ENCODE results near the gene RPTOR. TPM values are rescaled to one million over a fixed set of nuclear protein-coding genes. Genes with fewer than 3 reads are reported as not detected.

The RPTOR gene
- total and polyA plus RNA-seq, 3 experiments from 2014 or later = 7.9 to 69.4 (median 63.9) TPM

DNA sequence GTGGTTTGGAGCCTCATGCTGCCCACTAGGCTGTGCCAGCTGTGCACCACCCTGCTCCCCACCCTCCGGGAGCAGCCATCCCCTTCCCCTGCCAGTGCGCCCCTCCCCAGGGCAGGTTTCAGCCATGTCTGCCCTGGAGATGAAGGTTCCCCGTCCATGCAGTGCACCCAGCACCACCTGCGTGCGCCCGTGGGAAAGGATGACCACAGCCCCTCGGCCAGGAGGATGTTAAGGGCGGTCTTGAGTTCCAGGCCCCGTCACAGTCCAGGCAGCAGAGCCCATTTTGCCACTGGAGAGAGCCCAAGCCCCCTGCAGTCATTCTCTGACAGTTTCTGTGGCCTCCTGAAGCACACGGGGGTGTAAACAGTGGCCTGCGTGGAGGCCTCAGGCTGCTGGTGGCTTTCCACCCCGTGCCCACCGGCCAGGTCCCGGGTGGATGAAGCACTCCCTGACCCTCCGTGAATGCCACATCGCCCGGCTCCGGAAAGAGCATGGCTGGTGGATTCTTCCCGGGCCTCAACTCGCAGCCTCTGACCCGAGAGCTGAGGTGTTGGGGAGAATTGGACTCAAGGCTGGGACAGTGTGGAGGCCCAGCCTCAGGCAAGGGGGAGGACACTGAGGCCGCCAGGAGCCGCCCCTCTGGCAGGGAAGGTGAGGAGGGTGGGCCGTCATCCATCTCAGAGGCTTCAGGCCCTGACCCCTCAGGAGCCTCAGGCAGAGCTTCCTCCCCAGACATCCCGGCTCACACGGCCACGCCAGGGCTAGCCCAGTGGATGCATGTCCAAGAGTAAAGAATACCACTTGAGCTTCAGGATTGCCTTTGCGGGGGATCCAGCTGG lies 377.3 kb downstream of the RPTOR start:
- no peaks in the 10 kb centered on the region for H3K9me3 ChIP-seq (ENCODE audit: low read length)
- H3K4me1 ChIP-seq (ENCODE audit: insufficient read depth, low read length) = no peaks in the 10 kb centered on the region
- H3K27me3 ChIP-seq (ENCODE audit: insufficient read depth, low read length, poor library complexity, severe bottlenecking) = no peaks in the 10 kb centered on the region
- H3K4me1 Mint-ChIP-seq = no peaks in the 10 kb centered on the region
- H3K27ac Mint-ChIP-seq = no peak overlapping the region
- CTCF ChIA-PET = interaction anchor here (1.4 kb wide), 1 partner anchor 8 kb away, joined by 3 read pairs; no protein-coding TSS in a partner anchor
- H3K4me3 Mint-ChIP-seq = no peak overlapping the region
- peaks cover 33% of the 10 kb centered on the region for H3K36me3 ChIP-seq (ENCODE audit: insufficient read depth, low read length)
- no peak for DNase-seq
- H3K9me3 Mint-ChIP-seq = no peaks in the 10 kb centered on the region
- no peaks in the 10 kb centered on the region for H3K27me3 Mint-ChIP-seq
- POLR2A ChIA-PET = no interaction called here
- H3K4me3 ChIP-seq (ENCODE audit: low read length) = no peak overlapping the region
- H3K36me3 Mint-ChIP-seq = peaks cover 0 to 71% (median 14%) of the 10 kb centered on the region in 3 donors
- H3K27ac ChIP-seq (ENCODE audit: low read depth, low read length) = no peak overlapping the region

DNA sequence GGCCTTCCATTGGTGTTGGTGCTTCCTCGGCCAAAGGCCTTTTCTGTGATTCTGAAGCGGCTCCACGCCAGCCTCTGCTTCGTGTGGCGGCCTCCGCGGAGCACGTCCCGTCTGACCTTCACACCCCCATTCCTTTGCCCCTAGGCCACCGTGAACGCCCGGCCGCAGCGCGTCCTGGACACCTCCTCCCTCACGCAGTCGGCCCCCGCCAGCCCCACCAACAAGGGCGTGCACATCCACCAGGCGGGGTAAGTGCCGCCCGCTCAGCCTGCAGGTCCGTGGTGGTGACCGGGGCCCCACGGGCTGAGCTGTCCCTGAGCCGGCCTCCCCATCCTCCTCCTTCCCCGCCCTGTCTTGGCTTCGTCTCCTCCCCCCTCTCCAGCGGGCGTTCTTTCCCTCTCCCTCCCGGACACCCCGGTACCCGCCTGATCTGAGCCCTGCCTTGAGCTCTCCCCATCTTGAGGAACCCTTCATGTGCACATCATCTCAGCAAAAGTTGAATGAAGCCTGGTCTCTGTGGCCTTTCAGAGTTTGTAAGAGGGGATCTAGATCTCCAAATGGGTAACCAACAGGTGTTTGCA lies 378.0 kb downstream of the RPTOR start:
- Histone ChIP-seq H3K9me3 (ENCODE audit: low read length) (no peaks in the 10 kb centered on the region), H3K4me3 (ENCODE audit: low read length) (no peak overlapping the region), H3K36me3 (ENCODE audit: insufficient read depth, low read length) (peaks cover 28% of the 10 kb centered on the region), H3K27ac (ENCODE audit: low read depth, low read length) (no peak overlapping the region), H3K4me1 (ENCODE audit: insufficient read depth, low read length) (no peaks in the 10 kb centered on the region), H3K27me3 (ENCODE audit: insufficient read depth, low read length, poor library complexity, severe bottlenecking) (no peaks in the 10 kb centered on the region)
- H3K36me3 Mint-ChIP-seq = peaks cover 0 to 73% (median 11%) of the 10 kb centered on the region in 3 donors
- ChIA-PET POLR2A (no interaction called here), CTCF (no interaction called here)
- no peak for DNase-seq
- no peaks in the 10 kb centered on the region for H3K27me3 Mint-ChIP-seq
- no peaks in the 10 kb centered on the region for H3K4me1 Mint-ChIP-seq
- no peaks in the 10 kb centered on the region for H3K9me3 Mint-ChIP-seq
- H3K27ac Mint-ChIP-seq = no peak overlapping the region
- no peak overlapping the region for H3K4me3 Mint-ChIP-seq

DNA sequence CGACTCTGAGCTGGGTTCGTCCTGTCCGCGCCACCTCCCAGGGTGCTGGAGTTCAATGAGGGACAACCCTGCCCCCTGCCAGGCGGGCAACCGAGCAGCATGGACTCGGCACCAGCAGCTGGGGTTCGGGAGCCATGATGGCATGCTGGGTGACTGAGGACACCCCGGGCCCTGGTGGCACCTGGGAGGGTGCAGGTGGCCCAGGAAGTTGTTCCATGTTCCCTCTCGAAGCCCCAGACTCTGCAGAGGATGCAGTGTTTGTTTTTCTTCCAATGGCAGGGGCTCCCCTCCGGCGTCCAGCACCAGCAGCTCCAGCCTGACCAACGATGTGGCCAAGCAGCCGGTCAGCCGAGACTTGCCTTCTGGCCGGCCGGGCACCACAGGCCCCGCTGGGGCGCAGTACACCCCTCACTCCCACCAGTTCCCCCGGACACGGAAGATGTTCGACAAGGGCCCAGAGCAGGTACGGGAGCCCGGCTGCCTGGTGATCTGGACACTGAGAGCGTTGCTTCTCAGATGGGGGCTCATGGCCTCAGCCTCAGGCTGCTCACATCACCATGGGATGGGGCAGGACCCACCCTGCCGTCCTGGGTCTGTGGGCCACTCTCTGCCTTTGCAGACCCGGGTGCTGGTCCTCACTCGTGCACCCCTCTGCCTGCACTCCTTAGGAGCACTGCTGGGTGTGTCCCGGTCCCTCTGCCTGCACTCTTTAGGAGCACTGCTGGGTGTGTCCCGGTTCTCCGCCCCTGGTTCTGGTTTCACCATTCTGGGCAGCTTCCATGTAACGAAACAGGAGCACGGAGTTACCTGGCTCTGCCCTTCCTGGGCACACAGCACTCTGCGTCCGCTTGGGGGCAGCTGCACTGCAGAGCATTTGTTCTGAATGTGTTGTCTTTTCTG lies 378.8 kb downstream of the RPTOR start:
- Histone ChIP-seq H3K27ac (ENCODE audit: low read depth, low read length) (no peak overlapping the region), H3K9me3 (ENCODE audit: low read length) (no peaks in the 10 kb centered on the region), H3K4me3 (ENCODE audit: low read length) (no peak overlapping the region), H3K36me3 (ENCODE audit: insufficient read depth, low read length) (peaks cover 24% of the 10 kb centered on the region), H3K27me3 (ENCODE audit: insufficient read depth, low read length, poor library complexity, severe bottlenecking) (no peaks in the 10 kb centered on the region), H3K4me1 (ENCODE audit: insufficient read depth, low read length) (no peaks in the 10 kb centered on the region)
- H3K4me1 Mint-ChIP-seq = no peaks in the 10 kb centered on the region
- H3K36me3 Mint-ChIP-seq = peaks cover 0 to 77% (median 11%) of the 10 kb centered on the region in 3 donors
- ChIA-PET POLR2A (no interaction called here), CTCF (no interaction called here)
- H3K27ac Mint-ChIP-seq = no peak overlapping the region
- no peaks in the 10 kb centered on the region for H3K27me3 Mint-ChIP-seq
- no peak overlapping the region for H3K4me3 Mint-ChIP-seq
- H3K9me3 Mint-ChIP-seq = no peaks in the 10 kb centered on the region
- DNase-seq = no peak

DNA sequence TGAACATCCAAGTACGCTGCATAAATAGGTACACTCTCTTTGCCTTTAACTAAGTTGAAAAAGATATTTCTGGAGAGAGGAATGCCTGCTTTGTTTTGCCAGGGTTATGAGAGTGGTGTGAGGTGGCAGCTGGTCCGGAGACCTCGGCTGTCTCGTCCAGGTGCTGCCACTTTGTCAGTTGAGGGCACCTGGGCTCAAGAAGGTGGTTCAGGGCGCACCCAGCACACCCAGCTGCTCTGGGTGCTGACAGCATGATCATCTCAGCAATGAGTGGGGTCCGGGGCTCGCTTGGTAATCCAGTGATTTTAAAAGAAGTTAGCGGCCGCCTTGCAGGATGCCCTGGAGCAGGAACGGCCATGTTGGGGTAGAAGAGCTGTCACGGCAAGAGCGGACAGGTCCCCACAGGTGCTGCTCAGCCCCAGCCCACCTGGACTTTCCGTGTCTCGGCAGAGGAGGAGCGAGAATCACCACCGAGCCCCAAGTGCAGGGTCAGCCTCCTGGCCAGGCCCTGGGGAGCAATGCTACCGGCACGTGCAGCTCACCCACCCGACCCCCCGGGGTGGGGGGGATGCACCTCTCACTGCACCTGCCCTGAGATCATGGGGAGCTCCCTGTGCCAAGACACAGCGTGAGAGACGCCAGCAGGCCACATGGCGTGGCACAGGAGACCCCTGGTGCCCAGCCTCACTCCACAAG lies 379.6 kb downstream of the RPTOR start:
- Mint-ChIP-seq H3K27ac (no peak overlapping the region), H3K4me3 (no peak overlapping the region), H3K4me1 (no peaks in the 10 kb centered on the region), H3K9me3 (no peaks in the 10 kb centered on the region), H3K27me3 (no peaks in the 10 kb centered on the region), H3K36me3 (peaks cover 4 to 76% (median 11%) of the 10 kb centered on the region in 3 donors)
- Histone ChIP-seq H3K9me3 (ENCODE audit: low read length) (no peaks in the 10 kb centered on the region), H3K27ac (ENCODE audit: low read depth, low read length) (no peak overlapping the region), H3K27me3 (ENCODE audit: insufficient read depth, low read length, poor library complexity, severe bottlenecking) (no peaks in the 10 kb centered on the region), H3K36me3 (ENCODE audit: insufficient read depth, low read length) (peaks cover 24% of the 10 kb centered on the region), H3K4me1 (ENCODE audit: insufficient read depth, low read length) (no peaks in the 10 kb centered on the region), H3K4me3 (ENCODE audit: low read length) (no peak overlapping the region)
- ChIA-PET POLR2A (no interaction called here), CTCF (no interaction called here)
- DNase-seq = no peak

DNA sequence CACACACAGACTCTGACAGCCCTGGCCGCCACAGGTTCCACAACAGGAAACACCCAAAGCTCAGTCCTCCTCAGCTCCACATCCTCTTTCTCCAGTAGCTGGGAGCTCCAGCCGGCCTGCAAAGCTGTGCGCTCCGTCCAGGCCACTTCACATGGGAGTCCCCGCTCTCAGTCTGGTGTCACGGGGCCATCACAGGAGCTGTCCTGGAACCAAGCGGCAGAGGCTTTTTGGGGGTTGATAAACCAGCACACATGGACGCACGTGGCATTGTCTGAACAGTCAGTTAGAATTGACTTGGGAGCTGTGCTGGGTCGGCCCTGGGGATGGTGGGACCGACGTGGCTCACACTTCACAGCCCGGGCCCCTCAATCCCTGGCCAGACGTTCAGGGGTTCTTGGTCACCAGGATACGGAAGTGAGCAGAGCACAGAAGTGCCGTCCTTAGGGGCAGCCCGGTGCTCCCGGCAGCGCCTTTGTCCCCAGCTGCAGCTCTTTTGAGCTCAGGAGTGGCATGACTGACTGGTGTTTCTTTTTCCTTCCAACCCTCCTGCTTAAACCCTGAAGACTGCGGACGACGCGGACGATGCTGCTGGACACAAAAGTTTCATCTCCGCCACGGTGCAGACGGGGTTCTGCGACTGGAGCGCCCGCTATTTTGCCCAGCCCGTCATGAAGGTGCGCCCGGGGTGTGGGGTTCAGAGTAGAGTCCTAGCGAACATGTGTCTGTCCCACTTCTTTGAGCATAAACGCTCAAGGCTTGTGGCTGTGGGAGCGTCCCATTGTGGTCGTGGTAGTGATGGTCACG lies 380.4 kb downstream of the RPTOR start:
- H3K27me3 ChIP-seq (ENCODE audit: insufficient read depth, low read length, poor library complexity, severe bottlenecking) = no peaks in the 10 kb centered on the region
- H3K36me3 ChIP-seq (ENCODE audit: insufficient read depth, low read length) = peaks cover 24% of the 10 kb centered on the region
- H3K4me1 ChIP-seq (ENCODE audit: insufficient read depth, low read length) = no peaks in the 10 kb centered on the region
- H3K27me3 Mint-ChIP-seq = no peaks in the 10 kb centered on the region
- H3K4me3 Mint-ChIP-seq = no peak overlapping the region
- H3K4me1 Mint-ChIP-seq = no peaks in the 10 kb centered on the region
- CTCF ChIA-PET = no interaction called here
- H3K4me3 ChIP-seq (ENCODE audit: low read length) = no peak overlapping the region
- DNase-seq = no peak
- H3K27ac Mint-ChIP-seq = no peak overlapping the region
- no peaks in the 10 kb centered on the region for H3K9me3 ChIP-seq (ENCODE audit: low read length)
- POLR2A ChIA-PET = no interaction called here
- no peak overlapping the region for H3K27ac ChIP-seq (ENCODE audit: low read depth, low read length)
- H3K36me3 Mint-ChIP-seq = peaks cover 4 to 78% (median 10%) of the 10 kb centered on the region in 3 donors
- no peaks in the 10 kb centered on the region for H3K9me3 Mint-ChIP-seq

DNA sequence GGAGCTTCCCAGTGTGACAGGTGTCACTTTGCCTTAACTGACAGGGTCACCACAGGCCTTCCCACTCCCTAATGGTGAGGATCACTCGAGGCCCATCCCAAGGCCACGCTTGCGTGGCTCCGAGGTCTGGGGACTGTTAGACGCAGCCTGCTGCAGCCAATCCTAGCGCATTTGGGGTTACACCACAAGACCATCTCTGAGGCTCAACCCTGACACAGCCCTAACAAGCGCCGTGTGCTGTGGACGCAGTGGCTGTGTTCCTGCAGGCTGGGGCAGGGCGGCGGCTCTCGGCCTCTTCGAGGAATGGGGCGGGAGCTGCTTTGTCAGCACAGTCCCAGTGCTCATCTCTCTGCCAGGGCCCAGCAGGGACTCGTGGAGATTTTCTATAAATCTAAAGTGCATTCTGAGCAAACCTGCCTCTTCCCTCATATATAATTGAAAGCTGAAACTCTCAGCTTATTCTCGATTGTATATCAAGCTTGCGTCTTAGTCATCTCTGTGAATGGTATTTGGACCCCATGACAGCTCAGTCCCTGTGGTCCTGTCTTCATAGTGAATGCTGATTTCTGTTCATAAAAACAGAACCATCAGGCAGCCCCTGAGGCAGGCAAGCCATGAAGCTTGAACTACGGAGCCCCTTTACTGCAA lies 381.2 kb downstream of the RPTOR start:
- Mint-ChIP-seq H3K9me3 (no peaks in the 10 kb centered on the region), H3K36me3 (peaks cover 4 to 75% (median 9%) of the 10 kb centered on the region in 3 donors), H3K4me1 (no peaks in the 10 kb centered on the region), H3K27ac (no peak overlapping the region), H3K27me3 (no peaks in the 10 kb centered on the region), H3K4me3 (no peak overlapping the region)
- H3K27me3 ChIP-seq (ENCODE audit: insufficient read depth, low read length, poor library complexity, severe bottlenecking) = no peaks in the 10 kb centered on the region
- H3K4me1 ChIP-seq (ENCODE audit: insufficient read depth, low read length) = no peaks in the 10 kb centered on the region
- H3K4me3 ChIP-seq (ENCODE audit: low read length) = no peak overlapping the region
- H3K27ac ChIP-seq (ENCODE audit: low read depth, low read length) = no peak overlapping the region
- ChIA-PET POLR2A (interaction anchor here (0.6 kb wide), 1 partner anchor 137 kb away, joined by 4 read pairs; no protein-coding TSS in a partner anchor), CTCF (no interaction called here)
- no peaks in the 10 kb centered on the region for H3K9me3 ChIP-seq (ENCODE audit: low read length)
- DNase-seq = no peak
- H3K36me3 ChIP-seq (ENCODE audit: insufficient read depth, low read length) = peaks cover 24% of the 10 kb centered on the region

Data from CD8-positive, alpha-beta memory T cell (primary cell).